B cell (primary cell): Measurements from ENCODE around the gene GINS2. TPM values are rescaled to one million over a fixed set of nuclear protein-coding genes. Genes with fewer than 3 reads are reported as not detected.

ENCODE experiments used
- ATAC-seq: fragments of 200-7000 bp; cut with Tn5 transposase; one replicate; pipeline ENCODE4 v1.10.0; 2021; ENCODE audit warnings: low read depth, mild to moderate bottlenecking, moderate number of reproducible peaks, moderate library complexity
- CTCF ChIA-PET: fragments of 350-600 bp; sonication (Branson Sonifier 250); formaldehyde crosslinking; loops from one replicate; lab custom pipeline; 2021; ENCODE audit warnings: antibody characterized with exemption, inconsistent platforms; lab: Charles Lee
- POLR2A ChIA-PET: fragments of 350-600 bp; sonication (Branson Sonifier 250); formaldehyde crosslinking; loops from one replicate; lab custom pipeline; 2021; ENCODE audit warnings: antibody characterized with exemption; lab: Charles Lee
- DNase-seq: peaks from one replicate; pipeline ENCODE4 v3.0.0; 2013
- H2AFZ ChIP-seq: 2 replicates; pipeline ENCODE4 v1.6.1; 2012; ENCODE audit warnings: mild to moderate bottlenecking, low read depth, low read length; ENCODE audit not compliant: insufficient read depth, poor library complexity, severe bottlenecking
- H3K27ac ChIP-seq, 2 donors: 1 replicate in 1 of 2; 2 replicates in 1 of 2; pipeline ENCODE4 v1.5.1; 2012 to 2013; ENCODE audit warnings: low read length in 2 of 2, mild to moderate bottlenecking in 2 of 2, moderate library complexity in 1 of 2
- H3K27me3 ChIP-seq, 4 experiments: fragments of 200-600 bp in 1 of 4; sonication (generic) in 1 of 4; replicated peaks in 1 of 4; 1 replicate in 2 of 4; 2 replicates in 2 of 4; pipeline versions ENCODE4 v1.6.1 to v1.7.0; 2013 to 2016; ENCODE audit warnings: low read length in 3 of 4, mild to moderate bottlenecking in 2 of 4, mixed read lengths in 1 of 4, moderate library complexity in 1 of 4; ENCODE audit not compliant: insufficient read depth in 4 of 4, control insufficient read depth in 3 of 4; ENCODE audit errors: control extremely low read depth in 1 of 4
- H3K36me3 ChIP-seq, 2 experiments: replicated peaks in 1 of 2; 1 replicate in 1 of 2; 2 replicates in 1 of 2; pipeline versions ENCODE4 v1.6.1 to v1.7.1; 2013; ENCODE audit warnings: low read length in 1 of 2; ENCODE audit not compliant: insufficient read depth in 2 of 2, control insufficient read depth in 1 of 2; ENCODE audit errors: control extremely low read depth in 1 of 2, extremely low read depth in 1 of 2
- H3K4me1 ChIP-seq, 2 donors: fragments of 200-600 bp in 1 of 2; sonication (generic) in 1 of 2; 1 replicate in 1 of 2; 2 replicates in 1 of 2; pipeline versions ENCODE4 v1.5.1 to v1.6.1; 2013 to 2017; ENCODE audit warnings: low read length in 2 of 2; ENCODE audit not compliant: control insufficient read depth in 2 of 2, insufficient read depth in 2 of 2
- H3K4me2 ChIP-seq: replicated peaks from 2 replicates; pipeline ENCODE3; 2012; ENCODE audit warnings: mild to moderate bottlenecking, low read depth, low read length; ENCODE audit not compliant: poor library complexity, severe bottlenecking
- H3K4me3 ChIP-seq, 5 experiments: fragments of 200-600 bp in 1 of 5; sonication (generic) in 1 of 5; 1 replicate in 3 of 5; 2 replicates in 2 of 5; pipeline versions ENCODE4 v1.5.1 to v1.7.0; 2011 to 2016; ENCODE audit warnings: low read length in 4 of 5, mild to moderate bottlenecking in 4 of 5, low read depth in 2 of 5, control low read depth in 1 of 5, moderate library complexity in 1 of 5; ENCODE audit not compliant: insufficient read depth in 1 of 5; ENCODE audit errors: control extremely low read depth in 1 of 5, extremely low read depth in 1 of 5
- H3K79me2 ChIP-seq: fragments of 200-600 bp; sonication (generic); one replicate; pipeline ENCODE4 v1.6.0; 2016; ENCODE audit warnings: low read length; ENCODE audit not compliant: control insufficient read depth, insufficient read depth
- H3K9ac ChIP-seq: fragments of 200-600 bp; sonication (generic); 2 replicates; pipeline ENCODE4 v1.6.1; 2017; ENCODE audit warnings: mild to moderate bottlenecking, low read length, moderate library complexity
- H3K9me3 ChIP-seq, 3 donors: one replicate each; pipeline versions ENCODE4 v1.6.1 to v1.7.1; 2013; ENCODE audit warnings: low read length in 2 of 3; ENCODE audit not compliant: control insufficient read depth in 2 of 3, insufficient read depth in 1 of 3; ENCODE audit errors: control extremely low read depth in 1 of 3
- H4K20me1 ChIP-seq: 2 replicates; pipeline ENCODE4 v1.6.0; 2012; ENCODE audit warnings: mild to moderate bottlenecking, low read length; ENCODE audit not compliant: insufficient read depth, control insufficient read depth, poor library complexity, severe bottlenecking
- H3K27ac Mint-ChIP-seq: one replicate; pipeline ENCODE4 v1.8.0; 2021; ENCODE audit warnings: mixed read lengths
- H3K27me3 Mint-ChIP-seq: one replicate; pipeline ENCODE4 v1.8.0; 2021; ENCODE audit warnings: mixed read lengths
- H3K4me1 Mint-ChIP-seq: one replicate; pipeline ENCODE4 v1.8.0; 2021; ENCODE audit warnings: mixed read lengths
- H3K4me3 Mint-ChIP-seq: one replicate; pipeline ENCODE4 v1.8.0; 2021; ENCODE audit warnings: mixed read lengths
- H3K9me3 Mint-ChIP-seq: one replicate; pipeline ENCODE4 v1.8.0; 2022; ENCODE audit warnings: mixed read lengths; ENCODE audit not compliant: insufficient read depth
- EZH2 ChIP-seq: IDR thresholded peaks from 2 replicates; pipeline ENCODE4 v1.6.1; 2012; ENCODE audit warnings: borderline replicate concordance, low read depth, mild to moderate bottlenecking, moderate library complexity, low read length; ENCODE audit not compliant: insufficient read depth, poor library complexity, severe bottlenecking
- WGBS: methylation state at CpG from one replicate; pipeline ENCODE4 v1.1.5; 2013; ENCODE audit warnings: missing lambda C conversion rate; ENCODE audit not compliant: insufficient coverage; 5-methylcytosine and 5-hydroxymethylcytosine counted together
- intact Hi-C: fragments of 100-400 bp; cut with micrococcal nuclease; formaldehyde crosslinking; loops from one replicate; pipeline ENCODE4 v1.10.0; 2022
- polyA plus RNA-seq: library from polyadenylated mRNA; depleted of rRNA; stranded (reverse); fragments of >200 nt; gene quantifications from 2 replicates; pipeline ENCODE4 v1.2.3, GENCODE V29; 2012
- total RNA-seq, 2 donors: library from RNA; stranded (reverse); fragments of 120-200 nt in 1 of 2; gene quantifications; 1 replicate in 1 of 2; 2 replicates in 1 of 2; pipeline versions ENCODE4 v1.2.3 to v1.2.4, GENCODE V29; 2013 to 2022
- TF ChIP-seq, protein P1 (sequence below): fragments of 200-600 bp; IDR thresholded peaks from one replicate; pipeline ENCODE4 v1.8.0; 2022; ENCODE audit warnings: antibody characterized with exemption, mild to moderate bottlenecking

Gene GINS2
- total and polyA plus RNA-seq, 2 donors (not counting 1 experiment from before 2014, with no cell fraction given), result 0.52 to 4.2 TPM

DNA sequence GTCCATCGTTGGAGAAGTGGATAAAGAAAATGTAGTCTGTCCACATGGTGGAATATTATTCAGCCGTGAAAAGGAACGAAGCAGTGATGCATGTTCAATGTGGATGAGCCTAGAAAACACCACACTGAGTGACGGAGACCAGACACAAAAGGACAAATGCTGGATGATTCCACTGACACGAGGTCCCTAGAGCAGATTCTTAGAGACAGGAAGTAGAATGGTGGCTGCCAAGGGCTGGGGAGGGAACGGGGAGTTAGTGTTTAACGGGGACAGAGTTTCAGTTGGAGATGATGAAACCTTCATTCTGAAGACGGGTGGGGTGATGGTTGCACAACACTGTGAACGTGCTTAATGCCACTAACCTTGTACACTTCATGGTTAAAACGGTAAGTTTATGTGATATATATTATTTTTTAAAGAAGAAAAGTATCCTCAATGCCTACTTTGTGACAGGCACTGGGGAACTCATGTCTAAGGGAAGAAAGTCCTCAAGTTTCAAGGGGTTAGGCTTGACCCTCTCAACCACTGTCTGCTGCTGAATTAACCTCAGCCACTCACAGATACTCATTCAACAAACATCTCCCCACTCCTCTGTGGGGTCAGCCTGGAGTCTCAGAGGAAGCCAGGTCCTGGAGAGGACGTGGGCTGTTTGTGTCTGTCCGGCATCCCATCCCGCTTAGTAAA lies 44.5 kb upstream of the GINS2 start:
- Histone ChIP-seq H3K79me2 (peaks cover 75% of the 10 kb centered on the region), H2AFZ (no peak overlapping the region), H4K20me1 (peaks cover 65% of the 10 kb centered on the region), H3K9ac (no peak overlapping the region), H3K36me3 (peaks cover 0 to 23% of the 10 kb centered on the region in 2 experiments), H3K4me1 (peaks cover 30 to 38% of the 10 kb centered on the region in 2 donors), H3K9me3 (no peaks in the 10 kb centered on the region), H3K4me2 (no peak overlapping the region), H3K27ac (no peak overlapping the region), H3K4me3 (no peak overlapping the region), H3K27me3 (no peaks in the 10 kb centered on the region)
- Mint-ChIP-seq H3K4me3 (no peak overlapping the region), H3K27ac (no peak overlapping the region), H3K27me3 (no peaks in the 10 kb centered on the region), H3K9me3 (no peaks in the 10 kb centered on the region), H3K4me1 (peaks cover 33% of the 10 kb centered on the region)
- no peak for ATAC-seq
- DNase-seq, result no peak
- WGBS, result 77% methylated on average over 10 of the region's 13 CpGs
- POLR2A ChIA-PET, result interaction anchor here (0.5 kb wide), 1 partner anchor 145 kb away, joined by 4 read pairs; no protein-coding TSS in a partner anchor
- intact Hi-C loops, result no loop called here
- TF ChIP-seq EZH2, result no peak
- TF ChIP-seq, protein P1, sequence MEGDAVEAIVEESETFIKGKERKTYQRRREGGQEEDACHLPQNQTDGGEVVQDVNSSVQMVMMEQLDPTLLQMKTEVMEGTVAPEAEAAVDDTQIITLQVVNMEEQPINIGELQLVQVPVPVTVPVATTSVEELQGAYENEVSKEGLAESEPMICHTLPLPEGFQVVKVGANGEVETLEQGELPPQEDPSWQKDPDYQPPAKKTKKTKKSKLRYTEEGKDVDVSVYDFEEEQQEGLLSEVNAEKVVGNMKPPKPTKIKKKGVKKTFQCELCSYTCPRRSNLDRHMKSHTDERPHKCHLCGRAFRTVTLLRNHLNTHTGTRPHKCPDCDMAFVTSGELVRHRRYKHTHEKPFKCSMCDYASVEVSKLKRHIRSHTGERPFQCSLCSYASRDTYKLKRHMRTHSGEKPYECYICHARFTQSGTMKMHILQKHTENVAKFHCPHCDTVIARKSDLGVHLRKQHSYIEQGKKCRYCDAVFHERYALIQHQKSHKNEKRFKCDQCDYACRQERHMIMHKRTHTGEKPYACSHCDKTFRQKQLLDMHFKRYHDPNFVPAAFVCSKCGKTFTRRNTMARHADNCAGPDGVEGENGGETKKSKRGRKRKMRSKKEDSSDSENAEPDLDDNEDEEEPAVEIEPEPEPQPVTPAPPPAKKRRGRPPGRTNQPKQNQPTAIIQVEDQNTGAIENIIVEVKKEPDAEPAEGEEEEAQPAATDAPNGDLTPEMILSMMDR, result no peak
- CTCF ChIA-PET, result no interaction called here

DNA sequence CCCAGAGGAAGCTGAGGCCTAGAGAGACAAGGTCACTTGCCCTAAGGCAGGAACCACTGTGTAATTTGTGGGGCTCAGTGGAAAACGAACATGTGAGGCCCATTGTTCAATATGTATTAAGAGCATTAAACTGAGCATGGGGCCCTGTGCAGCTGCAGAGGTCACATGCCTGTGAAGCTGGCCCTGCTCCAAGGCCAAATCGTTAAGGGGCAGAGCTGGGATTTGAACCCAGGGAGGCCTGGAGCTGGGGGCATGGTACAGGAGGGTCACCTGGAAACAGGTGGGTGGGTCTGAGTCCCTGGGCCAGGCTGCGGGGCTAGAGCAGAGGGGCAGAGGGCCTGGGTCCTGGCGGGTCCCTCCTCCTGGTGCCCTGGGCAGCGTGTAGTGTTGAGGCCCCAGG lies 42.4 kb upstream of the GINS2 start:
- Mint-ChIP-seq H3K9me3 (no peaks in the 10 kb centered on the region), H3K27ac (no peak overlapping the region), H3K27me3 (no peaks in the 10 kb centered on the region), H3K4me1 (peaks cover 18% of the 10 kb centered on the region), H3K4me3 (no peak overlapping the region)
- Histone ChIP-seq H3K4me3 (no peak overlapping the region), H3K36me3 (peaks cover 4 to 30% of the 10 kb centered on the region in 2 experiments), H3K27me3 (no peaks in the 10 kb centered on the region), H3K27ac (no peak overlapping the region), H2AFZ (no peak overlapping the region), H3K9ac (no peak overlapping the region), H3K9me3 (no peaks in the 10 kb centered on the region), H3K4me2 (no peak overlapping the region), H4K20me1 (peaks cover 76% of the 10 kb centered on the region), H3K79me2 (peaks cover 70% of the 10 kb centered on the region), H3K4me1 (peaks cover 18 to 25% of the 10 kb centered on the region in 2 donors)
- ChIA-PET CTCF (interaction anchor here (0.9 kb wide), 1 partner anchor 12 kb away, joined by 3 read pairs; no protein-coding TSS in a partner anchor), POLR2A (no interaction called here)
- ATAC-seq (no peak), DNase-seq (no peak)
- 69% methylated on average over 4 of the region's 5 CpGs for WGBS
- intact Hi-C loops, result no loop called here
- TF ChIP-seq, protein P1, result no peak
- no peak for TF ChIP-seq EZH2
